ENCODE data around the gene CTXND1.

CTXND1 gene

DNA sequence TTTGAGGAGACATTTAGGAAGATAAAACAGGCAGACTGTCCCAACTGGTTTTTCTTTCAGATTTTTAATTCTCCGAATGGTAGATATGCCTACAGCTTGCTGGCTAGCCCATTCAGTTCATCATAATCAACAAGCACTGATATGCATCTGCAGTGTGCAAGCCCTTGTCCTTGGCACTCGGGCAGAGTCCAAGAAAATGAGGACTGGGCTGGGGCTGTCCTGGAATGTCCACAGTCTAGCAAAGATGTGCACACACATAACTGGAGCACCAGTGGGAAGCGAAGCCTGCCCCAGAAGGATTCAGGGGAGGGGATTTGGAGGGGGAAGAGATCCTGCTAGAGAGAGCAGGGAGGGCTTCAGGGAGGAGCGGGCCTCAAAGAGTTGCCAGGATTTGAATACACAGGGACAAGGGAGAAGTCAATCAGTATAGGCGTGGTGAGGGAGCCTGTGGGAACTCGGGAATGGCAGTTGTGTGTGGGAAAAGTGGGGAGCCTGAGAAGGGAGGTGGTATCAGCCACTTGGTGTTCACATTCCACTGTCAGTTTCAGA lies 90.5 kb downstream of the CTXND1 start:
- TF ChIP-seq, protein P1, sequence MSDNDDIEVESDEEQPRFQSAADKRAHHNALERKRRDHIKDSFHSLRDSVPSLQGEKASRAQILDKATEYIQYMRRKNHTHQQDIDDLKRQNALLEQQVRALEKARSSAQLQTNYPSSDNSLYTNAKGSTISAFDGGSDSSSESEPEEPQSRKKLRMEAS (IDR thresholded peaks at IDR 0.05) = no peak
- no peak for TF ChIP-seq TAF1 (IDR thresholded peaks at IDR 0.05; ENCODE audit: low read depth)
- TF ChIP-seq FOXM1 (IDR thresholded peaks at IDR 0.05; ENCODE audit: borderline replicate concordance, low read depth) = no peak
- TF ChIP-seq ZBTB7A (IDR thresholded peaks at IDR 0.05; ENCODE audit: low read depth) = no peak

DNA sequence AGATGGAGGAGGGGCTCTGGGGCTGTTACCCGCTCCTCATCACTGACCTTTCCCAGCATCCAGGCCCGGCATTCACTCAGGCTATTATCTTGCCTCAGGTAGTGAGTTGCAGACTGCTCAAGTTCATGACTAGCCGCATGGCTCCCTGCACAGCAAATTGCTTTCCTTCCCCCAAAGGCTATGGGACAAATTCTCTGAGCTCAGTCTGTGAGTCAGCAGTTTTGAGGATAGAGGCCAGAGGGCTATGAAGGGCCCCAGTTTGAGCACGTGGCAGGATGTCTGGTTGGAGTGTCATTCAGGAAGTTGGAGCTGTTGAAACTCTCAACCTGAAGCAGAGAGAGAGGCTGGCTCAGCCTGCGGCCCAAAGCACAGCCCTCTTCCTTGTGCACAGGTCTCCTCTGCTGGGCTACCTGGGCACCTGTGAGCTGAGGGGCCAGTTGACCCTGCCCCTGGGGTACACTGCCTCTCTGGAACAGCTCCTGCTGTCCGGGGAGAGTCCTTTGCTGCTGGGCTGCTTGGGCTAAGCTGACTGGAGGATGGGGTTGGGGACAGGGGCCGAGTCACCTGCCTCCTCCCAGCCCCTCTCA lies 91.3 kb downstream of the CTXND1 start:
- TF ChIP-seq, protein P2, sequence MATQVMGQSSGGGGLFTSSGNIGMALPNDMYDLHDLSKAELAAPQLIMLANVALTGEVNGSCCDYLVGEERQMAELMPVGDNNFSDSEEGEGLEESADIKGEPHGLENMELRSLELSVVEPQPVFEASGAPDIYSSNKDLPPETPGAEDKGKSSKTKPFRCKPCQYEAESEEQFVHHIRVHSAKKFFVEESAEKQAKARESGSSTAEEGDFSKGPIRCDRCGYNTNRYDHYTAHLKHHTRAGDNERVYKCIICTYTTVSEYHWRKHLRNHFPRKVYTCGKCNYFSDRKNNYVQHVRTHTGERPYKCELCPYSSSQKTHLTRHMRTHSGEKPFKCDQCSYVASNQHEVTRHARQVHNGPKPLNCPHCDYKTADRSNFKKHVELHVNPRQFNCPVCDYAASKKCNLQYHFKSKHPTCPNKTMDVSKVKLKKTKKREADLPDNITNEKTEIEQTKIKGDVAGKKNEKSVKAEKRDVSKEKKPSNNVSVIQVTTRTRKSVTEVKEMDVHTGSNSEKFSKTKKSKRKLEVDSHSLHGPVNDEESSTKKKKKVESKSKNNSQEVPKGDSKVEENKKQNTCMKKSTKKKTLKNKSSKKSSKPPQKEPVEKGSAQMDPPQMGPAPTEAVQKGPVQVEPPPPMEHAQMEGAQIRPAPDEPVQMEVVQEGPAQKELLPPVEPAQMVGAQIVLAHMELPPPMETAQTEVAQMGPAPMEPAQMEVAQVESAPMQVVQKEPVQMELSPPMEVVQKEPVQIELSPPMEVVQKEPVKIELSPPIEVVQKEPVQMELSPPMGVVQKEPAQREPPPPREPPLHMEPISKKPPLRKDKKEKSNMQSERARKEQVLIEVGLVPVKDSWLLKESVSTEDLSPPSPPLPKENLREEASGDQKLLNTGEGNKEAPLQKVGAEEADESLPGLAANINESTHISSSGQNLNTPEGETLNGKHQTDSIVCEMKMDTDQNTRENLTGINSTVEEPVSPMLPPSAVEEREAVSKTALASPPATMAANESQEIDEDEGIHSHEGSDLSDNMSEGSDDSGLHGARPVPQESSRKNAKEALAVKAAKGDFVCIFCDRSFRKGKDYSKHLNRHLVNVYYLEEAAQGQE (IDR thresholded peaks at IDR 0.05; ENCODE audit: low read depth) = no peak
- TF ChIP-seq TAF1 (IDR thresholded peaks at IDR 0.05; ENCODE audit: low read depth) (no peak), RAD21 (IDR thresholded peaks at IDR 0.05; ENCODE audit: low read depth) (no peak), FOXM1 (IDR thresholded peaks at IDR 0.05; ENCODE audit: borderline replicate concordance, low read depth) (no peak), ZBTB7A (IDR thresholded peaks at IDR 0.05; ENCODE audit: low read depth) (no peak), YY1 (IDR thresholded peaks at IDR 0.05; ENCODE audit: low read depth) (no peak), EP300 (IDR thresholded peaks at IDR 0.05; ENCODE audit: borderline replicate concordance) (no peak), TCF12 (IDR thresholded peaks at IDR 0.05; ENCODE audit: low read depth) (no peak), CREB1 (IDR thresholded peaks at IDR 0.05; ENCODE audit: low read depth) (no peak), NFIC (IDR thresholded peaks at IDR 0.05) (no peak), CEBPB (IDR thresholded peaks at IDR 0.05) (no peak), TEAD4 (IDR thresholded peaks at IDR 0.05) (no peak), EGR1 (IDR thresholded peaks at IDR 0.05) (no peak)
- TF ChIP-seq, protein P3, sequence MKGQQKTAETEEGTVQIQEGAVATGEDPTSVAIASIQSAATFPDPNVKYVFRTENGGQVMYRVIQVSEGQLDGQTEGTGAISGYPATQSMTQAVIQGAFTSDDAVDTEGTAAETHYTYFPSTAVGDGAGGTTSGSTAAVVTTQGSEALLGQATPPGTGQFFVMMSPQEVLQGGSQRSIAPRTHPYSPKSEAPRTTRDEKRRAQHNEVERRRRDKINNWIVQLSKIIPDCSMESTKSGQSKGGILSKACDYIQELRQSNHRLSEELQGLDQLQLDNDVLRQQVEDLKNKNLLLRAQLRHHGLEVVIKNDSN (IDR thresholded peaks at IDR 0.05) = no peak
- TF ChIP-seq, protein P1 (IDR thresholded peaks at IDR 0.05) = no peak

DNA sequence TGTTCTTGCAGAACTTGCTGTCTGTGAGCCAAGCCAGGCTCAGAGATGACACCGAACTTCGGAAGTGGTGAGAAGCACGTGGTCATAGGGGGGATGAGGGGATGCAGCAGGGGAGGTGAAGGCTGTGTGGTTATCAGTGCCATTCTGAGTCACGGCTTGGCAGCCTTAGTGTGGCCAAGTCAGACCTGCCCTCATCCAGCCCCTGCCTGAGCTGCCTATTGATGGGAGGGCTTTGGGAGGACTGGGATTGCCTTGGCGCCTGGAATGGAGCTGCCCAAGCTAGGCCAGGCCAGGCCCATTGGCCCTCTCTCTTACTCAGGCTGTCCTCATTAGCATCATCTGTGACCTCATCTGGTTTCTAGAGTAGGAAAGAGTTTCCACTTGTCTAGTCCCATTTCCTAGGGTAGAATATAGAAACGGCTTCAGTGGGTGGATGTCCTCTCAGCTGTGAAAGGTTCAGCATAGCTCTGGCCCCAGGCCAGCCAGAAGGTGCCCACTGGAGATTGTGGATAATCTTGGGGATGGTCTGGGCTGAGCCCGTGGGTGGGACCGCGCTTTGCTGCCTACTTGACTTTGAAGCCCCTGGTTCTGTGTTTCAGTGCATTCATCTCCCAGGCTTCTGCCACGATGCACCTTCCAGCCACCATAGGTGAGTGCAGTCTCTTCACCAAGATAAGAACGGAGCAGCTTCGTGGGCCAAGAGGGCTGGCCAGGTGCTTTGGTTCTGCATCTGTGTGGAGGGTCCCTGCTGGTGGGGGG lies 92.0 kb downstream of the CTXND1 start:
- TF ChIP-seq TAF1 (IDR thresholded peaks at IDR 0.05; ENCODE audit: low read depth) (no peak), CEBPB (IDR thresholded peaks at IDR 0.05) (no peak)
- TF ChIP-seq, protein P3 (IDR thresholded peaks at IDR 0.05) = no peak
- TF ChIP-seq, protein P2 (IDR thresholded peaks at IDR 0.05; ENCODE audit: low read depth) = no peak
- TF ChIP-seq, protein P1 (IDR thresholded peaks at IDR 0.05) = no peak

DNA sequence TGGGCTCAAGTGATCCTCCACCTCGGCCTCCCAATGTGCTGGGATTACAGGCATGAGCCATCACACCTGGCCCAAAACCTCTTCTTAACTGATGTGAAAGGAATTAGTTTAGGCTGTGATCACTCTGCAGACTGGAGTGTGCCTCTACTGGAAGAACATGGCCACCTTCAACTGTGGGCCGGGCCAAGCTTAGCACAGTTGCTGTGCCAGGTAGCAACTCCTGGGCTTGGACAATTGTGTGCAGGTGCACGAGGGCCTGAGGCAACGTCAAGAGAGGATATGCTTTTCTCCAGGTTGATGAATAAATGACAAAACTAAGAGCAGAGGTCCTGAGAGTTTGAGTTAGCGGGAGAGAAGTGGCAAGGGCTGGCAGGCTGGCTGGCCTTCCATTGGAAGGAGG lies 92.7 kb downstream of the CTXND1 start:
- no peak for TF ChIP-seq TEAD4 (IDR thresholded peaks at IDR 0.05)
- no peak for TF ChIP-seq NFIC (IDR thresholded peaks at IDR 0.05)
- TF ChIP-seq EGR1 (IDR thresholded peaks at IDR 0.05) = no peak
- TF ChIP-seq, protein P3 (IDR thresholded peaks at IDR 0.05) = no peak
- TF ChIP-seq FOXM1 (IDR thresholded peaks at IDR 0.05; ENCODE audit: borderline replicate concordance, low read depth) = no peak
- TF ChIP-seq TCF12 (IDR thresholded peaks at IDR 0.05; ENCODE audit: low read depth) = no peak
- no peak for TF ChIP-seq RAD21 (IDR thresholded peaks at IDR 0.05; ENCODE audit: low read depth)
- no peak for TF ChIP-seq EP300 (IDR thresholded peaks at IDR 0.05; ENCODE audit: borderline replicate concordance)
- no peak for TF ChIP-seq CEBPB (IDR thresholded peaks at IDR 0.05)
- TF ChIP-seq, protein P1 (IDR thresholded peaks at IDR 0.05) = no peak
- no peak for TF ChIP-seq TAF1 (IDR thresholded peaks at IDR 0.05; ENCODE audit: low read depth)
- no peak for TF ChIP-seq YY1 (IDR thresholded peaks at IDR 0.05; ENCODE audit: low read depth)
- TF ChIP-seq ZBTB7A (IDR thresholded peaks at IDR 0.05; ENCODE audit: low read depth) = no peak
- TF ChIP-seq, protein P2 (IDR thresholded peaks at IDR 0.05; ENCODE audit: low read depth) = no peak
- no peak for TF ChIP-seq CREB1 (IDR thresholded peaks at IDR 0.05; ENCODE audit: low read depth)

All from Ishikawa (cell line).